IMR-90 (cell line): ENCODE measurements around the gene KCNH6. TPM values are rescaled to one million over a fixed set of nuclear protein-coding genes. Genes with fewer than 3 reads are reported as not detected.

Experiments used
- ATAC-seq: fragments of 200-7000 bp; cut with Tn5 transposase; 2 replicates; pipeline ENCODE4 v1.9.1; 2020; ENCODE audit warnings: low read depth, mild to moderate bottlenecking, moderate library complexity
- BruUV-seq: library from RNA; stranded (reverse); fragments of 400-500 nt; replicated peaks from 2 replicates; lab custom pipeline; 2021; lab: Mats Ljungman, UMichigan
- CTCF ChIA-PET: fragments of 300-600 bp; formaldehyde crosslinking; extraction: SDS; loops from one replicate; lab custom pipeline; 2021; ENCODE audit warnings: antibody characterized with exemption; lab: Yijun Ruan, JAX
- POLR2A ChIA-PET: fragments of 300-600 bp; sonication (Branson Sonifier 250); formaldehyde crosslinking; loops from one replicate; lab custom pipeline; 2022; ENCODE audit warnings: antibody characterized with exemption; ENCODE audit not compliant: unreplicated experiment; lab: Charles Lee
- DNase-seq: peaks from one replicate; pipeline ENCODE4 v3.0.0; 2013
- H2AFZ ChIP-seq: replicated peaks from 2 replicates; pipeline ENCODE3; 2013; ENCODE audit warnings: low read length, mild to moderate bottlenecking; ENCODE audit not compliant: poor library complexity
- H2AK5ac ChIP-seq: 2 replicates; pipeline ENCODE4 v1.6.1; 2013; ENCODE audit warnings: low read depth, low read length, inconsistent platforms
- H2AK9ac ChIP-seq: replicated peaks from 2 replicates; pipeline ENCODE3; 2013; ENCODE audit warnings: mild to moderate bottlenecking, low read depth, low read length, moderate library complexity; ENCODE audit not compliant: poor library complexity
- H2BK120ac ChIP-seq: 2 replicates; pipeline ENCODE4 v1.6.1; 2013; ENCODE audit warnings: low read depth, low read length, inconsistent platforms
- H2BK15ac ChIP-seq: 3 replicates; pipeline ENCODE4 v1.6.1; 2013; ENCODE audit warnings: low read depth, low read length, inconsistent platforms
- H2BK20ac ChIP-seq: 2 replicates; pipeline ENCODE4 v1.6.1; 2013; ENCODE audit warnings: low read depth, mild to moderate bottlenecking, inconsistent platforms, low read length, moderate library complexity
- H2BK5ac ChIP-seq: 2 replicates; pipeline ENCODE4 v1.6.1; 2013; ENCODE audit warnings: mild to moderate bottlenecking, low read depth, low read length, inconsistent platforms; ENCODE audit not compliant: poor library complexity, severe bottlenecking
- H3K14ac ChIP-seq: replicated peaks from 2 replicates; pipeline ENCODE4 v1.6.1; 2013; ENCODE audit warnings: low read depth, low read length, inconsistent platforms
- H3K18ac ChIP-seq: 2 replicates; pipeline ENCODE4 v1.6.1; 2013; ENCODE audit warnings: low read depth, low read length, control low read depth
- H3K23ac ChIP-seq: 2 replicates; pipeline ENCODE4 v1.6.1; 2013; ENCODE audit warnings: low read depth, low read length, inconsistent platforms
- H3K27ac ChIP-seq: 2 replicates; pipeline ENCODE4 v1.5.1; 2013; ENCODE audit warnings: mild to moderate bottlenecking, control low read depth, low read length; ENCODE audit not compliant: insufficient read depth
- H3K27me3 ChIP-seq: 2 replicates; pipeline ENCODE4 v1.6.1; 2013; ENCODE audit warnings: low read length; ENCODE audit not compliant: control insufficient read depth, insufficient read depth
- H3K36me3 ChIP-seq: 2 replicates; pipeline ENCODE4 v1.6.1; 2013; ENCODE audit warnings: low read length, mixed read lengths; ENCODE audit not compliant: control insufficient read depth, insufficient read depth
- H3K4ac ChIP-seq: 2 replicates; pipeline ENCODE4 v1.6.1; 2013; ENCODE audit warnings: low read depth, low read length, inconsistent platforms
- H3K4me1 ChIP-seq: 2 replicates; pipeline ENCODE4 v1.6.1; 2013; ENCODE audit warnings: low read length, mixed read lengths; ENCODE audit not compliant: control insufficient read depth, insufficient read depth
- H3K4me2 ChIP-seq: 2 replicates; pipeline ENCODE4 v1.6.1; 2013; ENCODE audit warnings: low read depth, mild to moderate bottlenecking, control low read depth, low read length, moderate library complexity
- H3K4me3 ChIP-seq: 2 replicates; pipeline ENCODE4 v1.5.1; 2013; ENCODE audit warnings: low read depth, mild to moderate bottlenecking, control low read depth, low read length, moderate library complexity; ENCODE audit not compliant: insufficient read depth
- H3K56ac ChIP-seq: 2 replicates; pipeline ENCODE4 v1.6.1; 2013; ENCODE audit warnings: low read length, inconsistent platforms; ENCODE audit not compliant: insufficient read depth; ENCODE audit errors: extremely low read depth
- H3K79me1 ChIP-seq, 2 experiments: 2 replicates each; pipeline ENCODE4 v1.6.1; 2013; ENCODE audit warnings: low read length in 2 of 2, inconsistent platforms in 1 of 2, low read depth in 1 of 2
- H3K9ac ChIP-seq: 2 replicates; pipeline ENCODE4 v1.6.1; 2013; ENCODE audit warnings: low read depth, low read length, control low read depth
- H3K9me1 ChIP-seq: 2 replicates; pipeline ENCODE4 v1.6.1; 2013; ENCODE audit warnings: low read length, inconsistent platforms; ENCODE audit not compliant: insufficient read depth
- H3K9me3 ChIP-seq: 2 replicates; pipeline ENCODE4 v1.6.1; 2013; ENCODE audit warnings: low read length; ENCODE audit not compliant: control insufficient read depth, insufficient read depth
- H4K20me1 ChIP-seq: 2 replicates; pipeline ENCODE4 v1.6.1; 2013; ENCODE audit warnings: low read length, inconsistent platforms; ENCODE audit not compliant: insufficient read depth
- H4K5ac ChIP-seq: 2 replicates; pipeline ENCODE4 v1.6.1; 2013; ENCODE audit warnings: mild to moderate bottlenecking, low read depth, low read length, control low read depth
- H4K8ac ChIP-seq, 2 experiments: 2 replicates each; pipeline ENCODE4 v1.6.1; 2013; ENCODE audit warnings: low read depth in 2 of 2, low read length in 2 of 2, control low read depth in 1 of 2, inconsistent platforms in 1 of 2
- H4K91ac ChIP-seq: 2 replicates; pipeline ENCODE4 v1.6.1; 2013; ENCODE audit warnings: low read depth, low read length, inconsistent platforms; ENCODE audit not compliant: insufficient read depth
- BHLHE40 ChIP-seq: fragments of 150-350 bp; IDR thresholded peaks from 2 replicates; pipeline ENCODE4 v1.6.1; 2016; ENCODE audit warnings: mild to moderate bottlenecking, low read depth, low read length
- FOS ChIP-seq: fragments of 150-350 bp; IDR thresholded peaks from 2 replicates; pipeline ENCODE4 v1.6.1; 2016; ENCODE audit warnings: low read depth, low read length
- MAZ ChIP-seq: IDR thresholded peaks from 2 replicates; pipeline ENCODE4 v1.6.1; 2012; ENCODE audit warnings: low read depth, mild to moderate bottlenecking, low read length, improper control_type of control experiment, moderate library complexity, borderline replicate concordance
- MXI1 ChIP-seq: IDR thresholded peaks from 2 replicates; pipeline ENCODE4 v1.6.1; 2012; ENCODE audit warnings: low read depth, mild to moderate bottlenecking, low read length, moderate library complexity, borderline replicate concordance
- WGBS, 2 experiments: methylation state at CpG; one replicate each; pipeline versions ENCODE4 v1.1.5 to v1.1.7; 2013; ENCODE audit warnings: missing lambda C conversion rate in 2 of 2; ENCODE audit not compliant: insufficient read length in 1 of 2; ENCODE audit errors: extremely low coverage in 2 of 2; 5-methylcytosine and 5-hydroxymethylcytosine counted together
- dilution Hi-C: fragments of 300-500 bp; cut with HindIII; formaldehyde crosslinking; loops from one replicate; pipeline ENCODE4 v1.14.3; 2018; ENCODE audit warnings: low sequenced_read_pairs; ENCODE audit not compliant: unreplicated experiment
- in situ Hi-C: fragments of 300-500 bp; cut with MboI; formaldehyde crosslinking; loops from 3 replicates; pipeline ENCODE4 v1.14.3; 2019; ENCODE audit warnings: low sequenced_read_pairs, inconsistent platforms, mixed read lengths
- intact Hi-C: fragments of 100-400 bp; cut with micrococcal nuclease; formaldehyde crosslinking; loops from 2 replicates; pipeline ENCODE4 v1.10.0; 2022
- polyA plus RNA-seq, 3 experiments: library from polyadenylated mRNA; depleted of rRNA; stranded (reverse); fragments of >200 nt; gene quantifications; 2 replicates each; pipeline ENCODE4 v1.2.3, GENCODE V29; 2012; ENCODE audit warnings: low replicate concordance in 1 of 3
- total RNA-seq: library from RNA; depleted of rRNA; stranded (reverse); fragments of >200 nt; gene quantifications from 2 replicates; pipeline ENCODE4 v1.2.3, GENCODE V29; 2012
- TF ChIP-seq, protein P1 (sequence below): conservative IDR thresholded peaks from 2 replicates; pipeline ENCODE4 v1.5.1; 2012; ENCODE audit warnings: mild to moderate bottlenecking, low read depth, low read length, improper control_type of control experiment
- TF ChIP-seq, protein P2 (sequence below): fragments of 150-350 bp; IDR thresholded peaks from 2 replicates; pipeline ENCODE4 v1.6.1; 2017; ENCODE audit warnings: mild to moderate bottlenecking, antibody characterized with exemption, low read length, low read depth

KCNH6 gene
- total and polyA plus RNA-seq, 2 of the 4 experiments (the other 2 are of a cell fraction), result 0.17 to 0.18 TPM

DNA sequence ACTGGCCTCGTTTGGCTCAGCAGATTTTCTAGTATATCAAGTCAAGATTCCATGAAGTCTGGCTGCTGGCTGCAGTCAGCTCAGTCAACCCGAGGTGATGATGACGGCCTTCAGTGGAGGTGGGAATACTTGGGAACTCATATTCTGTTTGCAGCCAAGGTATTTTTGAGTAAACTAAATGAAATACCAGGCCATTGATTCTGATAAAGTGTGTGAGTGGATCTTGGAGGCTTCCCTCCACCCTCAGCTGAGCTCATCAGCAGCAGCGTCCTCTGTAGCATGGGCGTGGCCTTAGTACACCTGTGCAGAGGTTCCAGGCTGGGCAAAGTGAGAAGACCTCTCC is 55.6 kb downstream of the KCNH6 start:
- BruUV-seq, result no TSS peak
- Histone ChIP-seq H3K14ac (no peak overlapping the region), H3K27me3 (no peaks in the 10 kb centered on the region), H3K56ac (no peak overlapping the region), H3K9ac (no peak overlapping the region), H3K27ac (no peak overlapping the region), H4K20me1 (peaks cover 45% of the 10 kb centered on the region), H3K4me3 (no peak overlapping the region), H3K23ac (no peak overlapping the region), H3K4me2 (no peak overlapping the region), H3K4me1 (no peaks in the 10 kb centered on the region), H2AK9ac (no peak overlapping the region), H2BK120ac (no peak overlapping the region), H2BK5ac (no peak overlapping the region), H2AK5ac (no peak overlapping the region), H4K8ac (no peak overlapping the region), H3K36me3 (peaks cover 32% of the 10 kb centered on the region), H4K91ac (no peak overlapping the region), H3K4ac (no peak overlapping the region), H2BK15ac (no peak overlapping the region), H3K18ac (no peak overlapping the region), H2BK20ac (no peak overlapping the region), H3K79me1 (peaks cover 56 to 82% of the 10 kb centered on the region in 2 experiments), H2AFZ (no peak overlapping the region), H3K9me3 (no peaks in the 10 kb centered on the region), H3K9me1 (peaks cover 14% of the 10 kb centered on the region; the same call in 1 of the 2 replicates), H4K5ac (no peak overlapping the region)
- DNase-seq, result no peak
- intact Hi-C loops (no loop called here), dilution Hi-C loops (no loop called here), in situ Hi-C loops (no loop called here)
- TF ChIP-seq MAZ (no peak), BHLHE40 (no peak), FOS (no peak), MXI1 (no peak)
- TF ChIP-seq, protein P1, sequence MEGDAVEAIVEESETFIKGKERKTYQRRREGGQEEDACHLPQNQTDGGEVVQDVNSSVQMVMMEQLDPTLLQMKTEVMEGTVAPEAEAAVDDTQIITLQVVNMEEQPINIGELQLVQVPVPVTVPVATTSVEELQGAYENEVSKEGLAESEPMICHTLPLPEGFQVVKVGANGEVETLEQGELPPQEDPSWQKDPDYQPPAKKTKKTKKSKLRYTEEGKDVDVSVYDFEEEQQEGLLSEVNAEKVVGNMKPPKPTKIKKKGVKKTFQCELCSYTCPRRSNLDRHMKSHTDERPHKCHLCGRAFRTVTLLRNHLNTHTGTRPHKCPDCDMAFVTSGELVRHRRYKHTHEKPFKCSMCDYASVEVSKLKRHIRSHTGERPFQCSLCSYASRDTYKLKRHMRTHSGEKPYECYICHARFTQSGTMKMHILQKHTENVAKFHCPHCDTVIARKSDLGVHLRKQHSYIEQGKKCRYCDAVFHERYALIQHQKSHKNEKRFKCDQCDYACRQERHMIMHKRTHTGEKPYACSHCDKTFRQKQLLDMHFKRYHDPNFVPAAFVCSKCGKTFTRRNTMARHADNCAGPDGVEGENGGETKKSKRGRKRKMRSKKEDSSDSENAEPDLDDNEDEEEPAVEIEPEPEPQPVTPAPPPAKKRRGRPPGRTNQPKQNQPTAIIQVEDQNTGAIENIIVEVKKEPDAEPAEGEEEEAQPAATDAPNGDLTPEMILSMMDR, result no peak
- TF ChIP-seq, protein P2, sequence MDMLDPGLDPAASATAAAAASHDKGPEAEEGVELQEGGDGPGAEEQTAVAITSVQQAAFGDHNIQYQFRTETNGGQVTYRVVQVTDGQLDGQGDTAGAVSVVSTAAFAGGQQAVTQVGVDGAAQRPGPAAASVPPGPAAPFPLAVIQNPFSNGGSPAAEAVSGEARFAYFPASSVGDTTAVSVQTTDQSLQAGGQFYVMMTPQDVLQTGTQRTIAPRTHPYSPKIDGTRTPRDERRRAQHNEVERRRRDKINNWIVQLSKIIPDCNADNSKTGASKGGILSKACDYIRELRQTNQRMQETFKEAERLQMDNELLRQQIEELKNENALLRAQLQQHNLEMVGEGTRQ, result no peak
- POLR2A ChIA-PET, result no interaction called here
- WGBS, 2 experiments, result 100% methylated on average over 2 of the region's 5 CpGs; no CpG with 5 or more reads in 1 of the 2 experiments
- no peak for ATAC-seq
- CTCF ChIA-PET, result no interaction called here
